M059J (cell line): Measurements from ENCODE around the gene DPYSL4. TPM values are rescaled to one million over a fixed set of nuclear protein-coding genes. Genes with fewer than 3 reads are reported as not detected.

Experiments
- DNase-seq: peaks from one replicate; pipeline ENCODE4 v3.0.0-alpha.2; 2012; ENCODE audit warnings: low read depth
- total RNA-seq: library from RNA; depleted of rRNA; stranded (reverse); fragments of >200 nt; shearing (Covaris generic); gene quantifications from 2 replicates; pipeline ENCODE4 v1.2.3, GENCODE V29; 2014

DPYSL4 gene
- total RNA-seq, 1 experiment from 2014 or later = 6.0 TPM

DNA sequence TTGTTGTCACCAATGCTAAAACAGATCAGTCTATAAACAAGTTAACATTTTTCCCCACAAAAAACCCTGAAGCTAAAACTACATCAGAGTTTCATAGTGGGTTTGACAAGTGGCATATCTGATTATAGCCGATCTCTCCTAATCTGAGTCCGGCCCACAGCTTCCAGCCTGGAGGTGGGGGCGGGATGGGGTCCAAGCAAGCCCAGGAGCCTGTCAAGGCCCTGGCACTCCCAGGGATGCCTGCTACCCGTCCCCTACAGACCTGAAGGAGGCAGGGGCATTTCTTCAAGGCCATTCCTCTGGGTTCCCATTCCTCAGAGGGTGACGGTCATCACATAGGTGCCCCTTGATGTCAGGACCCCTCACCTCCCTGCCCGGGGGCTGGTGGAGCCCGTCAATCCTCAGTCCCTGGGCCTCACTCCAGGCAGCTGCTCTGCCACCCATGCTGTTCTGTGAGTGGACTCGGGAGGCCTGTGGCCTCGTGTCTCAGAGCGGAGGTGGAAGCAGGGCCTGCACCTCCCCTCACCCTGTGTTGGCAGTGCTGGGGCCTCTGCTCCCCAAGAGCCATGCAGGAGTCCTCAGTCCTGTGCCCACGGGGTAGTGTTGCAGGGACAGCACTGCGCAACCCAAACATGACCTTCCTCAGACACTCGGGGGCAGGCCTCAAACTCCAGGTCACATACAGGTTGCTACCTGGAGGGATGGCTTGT, 8.8 kb downstream of the DPYSL4 start:
- no peak for DNase-seq

- no peak for DNase-seq
Measured at GRCh38 chr10:132196178-132197113, 9.7 kb downstream of the DPYSL4 start.

DNA sequence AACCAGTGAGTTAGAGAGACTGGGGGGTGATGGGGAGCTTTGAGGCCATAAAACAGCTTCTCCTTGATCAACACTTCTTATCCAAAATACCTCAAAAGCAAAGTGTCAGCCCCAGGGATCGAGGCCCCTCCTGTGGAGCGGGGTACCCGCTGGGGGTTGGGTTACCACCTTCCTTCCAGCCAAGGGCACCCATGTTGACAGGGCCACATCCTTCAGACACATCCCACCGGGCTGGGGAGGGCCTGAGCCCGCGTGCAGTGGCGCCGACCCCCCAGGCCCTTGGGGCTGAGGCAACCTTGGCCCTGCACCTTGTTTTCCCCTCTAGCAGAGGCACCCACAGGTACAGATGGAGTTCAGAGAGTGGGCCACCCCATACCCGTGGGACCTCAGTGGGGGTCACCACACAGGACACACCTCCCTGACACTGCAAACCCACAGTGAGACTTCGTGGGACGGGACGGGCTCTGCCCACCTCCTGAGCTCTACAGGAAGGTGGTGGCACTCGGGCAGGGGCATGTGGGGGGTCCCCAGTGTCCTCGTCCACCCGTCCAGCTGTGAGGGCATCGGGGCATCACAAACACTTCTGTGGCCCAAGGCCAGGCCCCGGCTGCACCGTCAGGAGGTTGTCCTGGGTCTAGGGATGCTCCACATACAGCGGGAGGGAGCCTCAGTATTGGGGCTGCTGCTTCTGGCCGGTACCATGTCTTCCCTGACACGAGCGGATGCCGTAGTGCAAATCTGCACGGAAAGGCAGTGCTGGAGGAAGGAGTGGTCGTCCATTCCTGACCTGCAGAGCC, 10.7 kb downstream of the DPYSL4 start:
- DNase-seq = no peak

DNA sequence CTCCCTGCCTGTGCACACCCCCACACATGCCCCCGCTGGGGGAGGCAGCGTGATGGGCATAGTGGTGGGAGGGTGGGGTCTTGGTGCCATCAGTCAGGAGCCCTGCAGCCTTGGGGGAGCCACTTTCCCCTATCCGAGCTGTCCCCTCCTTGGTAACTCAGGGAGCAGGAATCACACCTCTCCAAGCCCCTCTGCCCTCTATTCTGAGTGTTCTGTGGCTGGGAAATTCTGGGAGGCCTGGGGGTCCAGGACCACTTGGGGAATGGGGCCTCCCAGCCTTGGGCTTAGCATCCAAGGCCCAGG, 11.3 kb downstream of the DPYSL4 start:
- no peak for DNase-seq

GRCh38 chr10:132198381-132199181, 11.8 kb downstream of the DPYSL4 start:
- DNase-seq = no peak

GRCh38 chr10:132199268-132199853, 12.6 kb downstream of the DPYSL4 start:
- no peak for DNase-seq

GRCh38 chr10:132199854-132200311, 13.1 kb downstream of the DPYSL4 start:
- no peak for DNase-seq

GRCh38 chr10:132200344-132201110, 13.8 kb downstream of the DPYSL4 start:
- no peak for DNase-seq

GRCh38 chr10:132201111-132201969, 14.6 kb downstream of the DPYSL4 start:
- DNase-seq = no peak

- no peak for DNase-seq
Measured at GRCh38 chr10:132202070-132202970, 15.6 kb downstream of the DPYSL4 start.

DNA sequence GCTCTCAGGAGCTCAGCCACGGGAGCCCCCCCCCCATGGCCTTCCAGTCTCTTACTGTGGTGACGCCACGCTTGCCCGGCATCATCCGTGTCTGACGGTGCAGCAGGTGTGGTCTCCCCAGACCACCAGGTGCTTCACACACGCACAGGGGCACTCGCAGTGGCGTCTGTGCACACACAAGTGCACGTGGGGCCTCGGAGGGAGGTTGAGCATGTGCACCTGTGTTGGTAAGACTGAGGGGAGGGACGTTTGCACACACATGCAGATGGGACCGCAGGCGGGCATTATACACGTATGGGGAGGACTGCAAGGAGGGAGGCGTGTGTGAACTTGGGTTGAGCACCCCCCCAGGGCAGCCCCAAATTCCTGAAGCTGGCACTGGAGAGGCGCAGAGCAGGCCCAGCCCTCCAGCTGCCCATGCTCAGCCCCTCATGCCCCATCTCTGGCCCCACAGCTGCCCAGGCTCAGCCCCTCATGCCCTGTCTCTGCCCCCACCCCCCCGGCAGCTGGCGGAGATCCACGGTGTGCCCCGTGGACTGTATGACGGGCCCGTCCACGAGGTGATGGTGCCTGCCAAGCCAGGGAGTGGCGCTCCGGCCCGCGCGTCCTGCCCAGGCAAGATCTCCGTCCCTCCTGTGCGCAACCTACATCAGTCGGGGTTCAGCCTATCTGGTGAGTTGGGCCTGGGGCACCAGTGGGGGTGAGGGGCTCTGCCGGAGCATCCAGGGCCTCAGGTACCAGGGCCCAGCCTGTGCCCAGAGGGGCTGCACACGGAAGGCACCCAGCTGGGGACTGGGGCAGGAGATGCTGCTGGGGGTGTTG, 16.7 kb downstream of the DPYSL4 start:
- DNase-seq = no peak

- DNase-seq = no peak
Measured at GRCh38 chr10:132204078-132204780, 17.5 kb downstream of the DPYSL4 start.

GRCh38 chr10:132204781-132205473, 18.2 kb downstream of the DPYSL4 start:
- DNase-seq = no peak

GRCh38 chr10:132205650-132206376, 19.1 kb downstream of the DPYSL4 start:
- DNase-seq = no peak

- DNase-seq = no peak
Measured at GRCh38 chr10:132206377-132206745, 19.6 kb downstream of the DPYSL4 start.
